WERI-Rb-1 (cell line): ENCODE data around the gene RFESD.

ENCODE experiments used
- DNase-seq: peaks from one replicate; pipeline ENCODE4 v3.0.0-alpha.2; 2020
- H3K27ac ChIP-seq: fragments of 250-450 bp; sonication (Bioruptor Pico); 2 replicates; pipeline ENCODE4 v1.5.1; 2020; ENCODE audit warnings: mild to moderate bottlenecking, moderate library complexity
- H3K27me3 ChIP-seq: fragments of 250-450 bp; sonication (Bioruptor Pico); 2 replicates; pipeline ENCODE4 v1.5.1; 2021; ENCODE audit warnings: mild to moderate bottlenecking, low read depth, moderate library complexity; ENCODE audit not compliant: insufficient read depth, severe bottlenecking
- H3K36me3 ChIP-seq: fragments of 250-450 bp; sonication (Bioruptor Pico); 2 replicates; pipeline ENCODE4 v1.5.1; 2020; ENCODE audit warnings: mild to moderate bottlenecking, moderate library complexity
- H3K4me3 ChIP-seq: 2 replicates; pipeline ENCODE4 v1.5.1; 2011; ENCODE audit warnings: low read depth, mild to moderate bottlenecking, control low read depth, low read length
- H3K9me3 ChIP-seq: fragments of 250-450 bp; sonication (Bioruptor Pico); 2 replicates; pipeline ENCODE4 v1.5.1; 2021; ENCODE audit warnings: mild to moderate bottlenecking, moderate library complexity; ENCODE audit not compliant: severe bottlenecking
- TF ChIP-seq, protein P1 (sequence below): IDR thresholded peaks from 2 replicates; pipeline ENCODE4 v1.5.1; 2011; ENCODE audit warnings: low read depth, mild to moderate bottlenecking, control low read depth, inconsistent platforms, low read length

Gene RFESD

GRCh38 chr5:95646569-95647431, at the start of gene RFESD:
TSS of gene RFESD (plus strand) at chr5:95646777. CDS start at chr5:95652272, 5,495 bp downstream.
- TF ChIP-seq, protein P1, sequence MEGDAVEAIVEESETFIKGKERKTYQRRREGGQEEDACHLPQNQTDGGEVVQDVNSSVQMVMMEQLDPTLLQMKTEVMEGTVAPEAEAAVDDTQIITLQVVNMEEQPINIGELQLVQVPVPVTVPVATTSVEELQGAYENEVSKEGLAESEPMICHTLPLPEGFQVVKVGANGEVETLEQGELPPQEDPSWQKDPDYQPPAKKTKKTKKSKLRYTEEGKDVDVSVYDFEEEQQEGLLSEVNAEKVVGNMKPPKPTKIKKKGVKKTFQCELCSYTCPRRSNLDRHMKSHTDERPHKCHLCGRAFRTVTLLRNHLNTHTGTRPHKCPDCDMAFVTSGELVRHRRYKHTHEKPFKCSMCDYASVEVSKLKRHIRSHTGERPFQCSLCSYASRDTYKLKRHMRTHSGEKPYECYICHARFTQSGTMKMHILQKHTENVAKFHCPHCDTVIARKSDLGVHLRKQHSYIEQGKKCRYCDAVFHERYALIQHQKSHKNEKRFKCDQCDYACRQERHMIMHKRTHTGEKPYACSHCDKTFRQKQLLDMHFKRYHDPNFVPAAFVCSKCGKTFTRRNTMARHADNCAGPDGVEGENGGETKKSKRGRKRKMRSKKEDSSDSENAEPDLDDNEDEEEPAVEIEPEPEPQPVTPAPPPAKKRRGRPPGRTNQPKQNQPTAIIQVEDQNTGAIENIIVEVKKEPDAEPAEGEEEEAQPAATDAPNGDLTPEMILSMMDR = no peak
- no peaks in the 10 kb centered on the region for H3K27me3 ChIP-seq
- peak within 1 kb of the TSS; percentile 49 for H3K4me3 ChIP-seq
- H3K36me3 ChIP-seq = no peaks in the 10 kb centered on the region
- peak; percentile 98 for DNase-seq
- peak within 1 kb of the TSS; percentile 80 for H3K27ac ChIP-seq
- H3K9me3 ChIP-seq = no peaks in the 10 kb centered on the region

DNA sequence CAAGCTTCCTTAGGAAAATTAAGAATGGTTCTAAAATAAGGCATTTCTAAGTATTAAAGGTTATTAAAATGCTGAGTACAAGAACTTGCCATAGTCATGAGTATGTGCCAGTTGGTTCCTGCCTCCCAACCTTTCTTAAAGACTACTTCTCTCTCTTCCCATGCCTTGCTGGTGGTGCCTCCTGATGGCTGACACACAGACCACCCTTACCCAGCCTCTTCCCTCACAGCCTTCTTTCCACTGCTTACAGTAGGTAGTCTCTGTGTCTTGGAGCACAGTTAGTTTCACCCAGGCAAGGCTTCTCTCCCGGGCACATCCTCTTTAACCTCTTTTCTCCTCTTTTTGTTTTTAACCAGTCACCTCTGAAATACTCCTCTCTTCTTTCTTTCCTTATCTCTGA, 47.3 kb upstream of the RFESD start:
- H3K36me3 ChIP-seq = peaks cover 7% of the 10 kb centered on the region
- TF ChIP-seq, protein P1 = no peak

GRCh38 chr5:95600557-95600956, 46.0 kb upstream of the RFESD start:
- peaks cover 7% of the 10 kb centered on the region; the same call in 1 of the 2 replicates for H3K36me3 ChIP-seq
- no peak overlapping the region for H3K4me3 ChIP-seq
- no peaks in the 10 kb centered on the region for H3K9me3 ChIP-seq
- H3K27ac ChIP-seq = no peak overlapping the region
- no peaks in the 10 kb centered on the region for H3K27me3 ChIP-seq
- TF ChIP-seq, protein P1 = no peak
- no peak for DNase-seq

More for the DNA sequence above, 47.3 kb upstream of the RFESD start:
- Histone ChIP-seq H3K4me3 (no peak overlapping the region), H3K27me3 (no peaks in the 10 kb centered on the region), H3K27ac (no peak overlapping the region), H3K9me3 (no peaks in the 10 kb centered on the region)
- no peak for DNase-seq

GRCh38 chr5:95605786-95606185, 40.8 kb upstream of the RFESD start:
- Histone ChIP-seq H3K27me3 (no peaks in the 10 kb centered on the region), H3K27ac (no peak overlapping the region), H3K36me3 (peaks cover 7% of the 10 kb centered on the region; the same call in 1 of the 2 replicates), H3K9me3 (no peaks in the 10 kb centered on the region), H3K4me3 (no peak overlapping the region)
- TF ChIP-seq, protein P1 = no peak
- no peak for DNase-seq

GRCh38 chr5:95606419-95606818, 40.2 kb upstream of the RFESD start:
- TF ChIP-seq, protein P1 = no peak
- H3K27ac ChIP-seq = no peak overlapping the region

DNA sequence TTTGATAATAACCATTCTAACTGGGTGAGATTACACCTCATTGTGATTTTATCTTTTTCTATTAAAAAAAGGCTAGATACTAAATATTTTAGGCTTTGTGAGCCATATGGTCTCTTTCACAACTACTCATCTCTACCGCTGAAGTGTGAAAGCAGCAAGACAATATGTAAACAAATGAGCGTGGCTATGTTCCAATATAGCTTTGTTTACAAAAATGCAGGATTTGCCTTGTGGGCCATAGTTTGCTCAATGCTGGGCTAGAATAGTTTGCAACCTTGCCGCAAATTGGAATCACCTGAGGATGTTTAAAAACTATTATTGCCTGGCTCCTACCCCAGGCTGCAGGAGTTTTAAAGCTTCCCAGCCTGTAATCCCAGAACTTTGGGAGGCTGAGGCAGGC, 36.9 kb upstream of the RFESD start:
- TF ChIP-seq, protein P1 = no peak
- no peak for DNase-seq
- Histone ChIP-seq H3K27me3 (no peaks in the 10 kb centered on the region), H3K4me3 (no peak overlapping the region), H3K9me3 (no peaks in the 10 kb centered on the region), H3K36me3 (no peaks in the 10 kb centered on the region), H3K27ac (no peak overlapping the region)

More at GRCh38 chr5:95606419-95606818, 40.2 kb upstream of the RFESD start:
- DNase-seq = no peak
- H3K4me3 ChIP-seq = no peak overlapping the region
- no peaks in the 10 kb centered on the region for H3K9me3 ChIP-seq
- H3K27me3 ChIP-seq = no peaks in the 10 kb centered on the region
- peaks cover 4% of the 10 kb centered on the region; the same call in 1 of the 2 replicates for H3K36me3 ChIP-seq
